Measurements from ENCODE around the gene TMEM132E.

DNA sequence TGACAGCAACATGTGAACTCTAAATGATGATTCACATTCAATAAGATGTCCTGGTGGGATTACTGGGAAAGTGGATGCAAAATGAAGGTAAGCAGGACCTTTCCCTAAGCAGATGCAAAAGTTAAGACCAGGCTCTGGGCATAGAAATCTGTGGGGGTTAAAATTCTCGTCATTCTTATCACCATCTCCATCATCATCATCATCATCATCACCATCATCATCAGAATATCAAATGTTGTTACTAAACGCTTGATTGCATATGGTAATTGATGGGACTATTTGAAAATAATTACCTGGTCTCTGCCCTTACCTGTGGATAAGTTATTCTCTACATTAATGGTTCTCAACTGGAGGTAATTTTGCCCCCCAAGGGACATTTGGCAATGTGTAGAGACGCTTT, 41.9 kb upstream of the TMEM132E start:
- TF ChIP-seq, protein P1, sequence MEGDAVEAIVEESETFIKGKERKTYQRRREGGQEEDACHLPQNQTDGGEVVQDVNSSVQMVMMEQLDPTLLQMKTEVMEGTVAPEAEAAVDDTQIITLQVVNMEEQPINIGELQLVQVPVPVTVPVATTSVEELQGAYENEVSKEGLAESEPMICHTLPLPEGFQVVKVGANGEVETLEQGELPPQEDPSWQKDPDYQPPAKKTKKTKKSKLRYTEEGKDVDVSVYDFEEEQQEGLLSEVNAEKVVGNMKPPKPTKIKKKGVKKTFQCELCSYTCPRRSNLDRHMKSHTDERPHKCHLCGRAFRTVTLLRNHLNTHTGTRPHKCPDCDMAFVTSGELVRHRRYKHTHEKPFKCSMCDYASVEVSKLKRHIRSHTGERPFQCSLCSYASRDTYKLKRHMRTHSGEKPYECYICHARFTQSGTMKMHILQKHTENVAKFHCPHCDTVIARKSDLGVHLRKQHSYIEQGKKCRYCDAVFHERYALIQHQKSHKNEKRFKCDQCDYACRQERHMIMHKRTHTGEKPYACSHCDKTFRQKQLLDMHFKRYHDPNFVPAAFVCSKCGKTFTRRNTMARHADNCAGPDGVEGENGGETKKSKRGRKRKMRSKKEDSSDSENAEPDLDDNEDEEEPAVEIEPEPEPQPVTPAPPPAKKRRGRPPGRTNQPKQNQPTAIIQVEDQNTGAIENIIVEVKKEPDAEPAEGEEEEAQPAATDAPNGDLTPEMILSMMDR (IDR thresholded peaks at IDR 0.05) = no peak
- TF ChIP-seq POLR2A (IDR thresholded peaks at IDR 0.05) = no peak

Data from testis (tissue), 2 donors.